Keratinocyte (primary cell): ENCODE data around the gene RNF6. TPM values are rescaled to one million over a fixed set of nuclear protein-coding genes. Genes with fewer than 3 reads are reported as not detected.

Experiments used
- DNase-seq: peaks from one replicate; pipeline ENCODE4 v3.0.0-alpha.2; 2011; ENCODE audit warnings: low read depth, missing footprints, low spot score
- FAIRE-seq: peaks from 2 replicates; lab custom pipeline; 2011; peaks lifted over from hg19 to GRCh38; lab: Jason Lieb, UNC
- H2AFZ ChIP-seq: 2 replicates; pipeline ENCODE4 v1.6.0; 2012; ENCODE audit warnings: low read length, control low read depth, inconsistent platforms; ENCODE audit not compliant: control insufficient read depth
- H3K27ac ChIP-seq: 2 replicates; pipeline ENCODE4 v1.5.1; 2011; ENCODE audit warnings: low read length; ENCODE audit not compliant: control insufficient read depth, insufficient read depth
- H3K27me3 ChIP-seq: 3 replicates; pipeline ENCODE4 v1.6.0; 2011; ENCODE audit warnings: low read length; ENCODE audit not compliant: control insufficient read depth, insufficient read depth; ENCODE audit errors: extremely low read depth
- H3K36me3 ChIP-seq, 2 experiments: 2 replicates in 1 of 2; 3 replicates in 1 of 2; pipeline ENCODE4 v1.5.1; 2011; ENCODE audit warnings: low read length in 2 of 2, mild to moderate bottlenecking in 1 of 2; ENCODE audit not compliant: control insufficient read depth in 2 of 2, insufficient read depth in 2 of 2; ENCODE audit errors: extremely low read depth in 1 of 2
- H3K4me1 ChIP-seq: 3 replicates; pipeline ENCODE4 v1.5.1; 2011; ENCODE audit warnings: low read length; ENCODE audit not compliant: control insufficient read depth, insufficient read depth; ENCODE audit errors: extremely low read depth
- H3K4me2 ChIP-seq: 3 replicates; pipeline ENCODE4 v1.6.0; 2011; ENCODE audit warnings: low read depth, low read length; ENCODE audit not compliant: control insufficient read depth, insufficient read depth; ENCODE audit errors: extremely low read depth
- H3K4me3 ChIP-seq, 3 experiments: fragments of 200-600 bp in 1 of 3; sonication (generic) in 1 of 3; 2 replicates in 2 of 3; 3 replicates in 1 of 3; pipeline ENCODE4 v1.5.1; 2011 to 2016; ENCODE audit warnings: low read length in 3 of 3, mild to moderate bottlenecking in 3 of 3, control low read depth in 2 of 3, inconsistent platforms in 1 of 3, low read depth in 1 of 3, mixed read lengths in 1 of 3, mixed run types in 1 of 3, moderate library complexity in 1 of 3; ENCODE audit not compliant: control insufficient read depth in 2 of 3, insufficient read depth in 2 of 3; ENCODE audit errors: extremely low read depth in 1 of 3
- H3K79me2 ChIP-seq: 2 replicates; pipeline ENCODE4 v1.6.0; 2012; ENCODE audit warnings: low read length; ENCODE audit not compliant: control insufficient read depth, insufficient read depth
- H3K9ac ChIP-seq: 3 replicates; pipeline ENCODE4 v1.6.0; 2011; ENCODE audit warnings: low read length; ENCODE audit not compliant: control insufficient read depth, insufficient read depth; ENCODE audit errors: extremely low read depth
- H3K9me1 ChIP-seq: 3 replicates; pipeline ENCODE4 v1.6.0; 2011; ENCODE audit warnings: low read length; ENCODE audit not compliant: control insufficient read depth, insufficient read depth; ENCODE audit errors: extremely low read depth
- H3K9me3 ChIP-seq: 2 replicates; pipeline ENCODE4 v1.5.1; 2012; ENCODE audit warnings: low read depth, low read length; ENCODE audit not compliant: control insufficient read depth
- H4K20me1 ChIP-seq: 3 replicates; pipeline ENCODE4 v1.6.0; 2011; ENCODE audit warnings: low read length; ENCODE audit not compliant: control insufficient read depth, insufficient read depth; ENCODE audit errors: extremely low read depth
- EZH2 ChIP-seq: IDR thresholded peaks from one replicate; pipeline ENCODE4 v1.6.1; 2012; ENCODE audit warnings: inconsistent platforms, mild to moderate bottlenecking, low read length, moderate library complexity
- dilution Hi-C: fragments of 300-500 bp; cut with MboI; formaldehyde crosslinking; loops from one replicate; pipeline ENCODE4 v1.7.0; 2020; ENCODE audit warnings: low sequenced_read_pairs; ENCODE audit not compliant: extremely low pct_ligation_motif_present
- polyA plus RNA-seq, 5 experiments: library from polyadenylated mRNA; depleted of rRNA in 3 of 5; stranded (reverse) in 3 of 5; stranded (forward) in 1 of 5; unstranded in 1 of 5; fragments of >200 nt; gene quantifications; 1 replicate in 1 of 5; 2 replicates in 3 of 5; 3 replicates in 1 of 5; pipeline versions ENCODE4 v1.2.1 to v1.2.3, GENCODE V29; 2011 to 2012; ENCODE audit warnings: missing spikeins in 2 of 5, low read depth in 1 of 5, low replicate concordance in 1 of 5
- TF ChIP-seq, protein P1 (sequence below), 3 experiments: IDR thresholded peaks in 1 of 3; conservative IDR thresholded peaks in 1 of 3; optimal IDR thresholded peaks in 1 of 3; 2 replicates in 2 of 3; 3 replicates in 1 of 3; pipeline versions ENCODE3 to v1.5.1; 2011; ENCODE audit warnings: low read length in 3 of 3, mild to moderate bottlenecking in 3 of 3, moderate library complexity in 2 of 3, control low read depth in 1 of 3, inconsistent platforms in 1 of 3; ENCODE audit not compliant: insufficient read depth in 2 of 3; ENCODE audit errors: extremely low read depth in 1 of 3

Gene RNF6
- polyA plus RNA-seq, 1 donor (not counting 4 experiments of a cell fraction or from before 2014, with no cell fraction given) = 48.7 TPM

- no peaks in the 10 kb centered on the region for H3K27me3 ChIP-seq
- dilution Hi-C loops = no loop called here
- no peak overlapping the region for H2AFZ ChIP-seq
- FAIRE-seq (no peak), DNase-seq (no peak)
- no peak overlapping the region for H3K9ac ChIP-seq
- no peak overlapping the region for H3K4me3 ChIP-seq
- H4K20me1 ChIP-seq = no peaks in the 10 kb centered on the region
- no peaks in the 10 kb centered on the region for H3K9me1 ChIP-seq
- TF ChIP-seq, protein P1, sequence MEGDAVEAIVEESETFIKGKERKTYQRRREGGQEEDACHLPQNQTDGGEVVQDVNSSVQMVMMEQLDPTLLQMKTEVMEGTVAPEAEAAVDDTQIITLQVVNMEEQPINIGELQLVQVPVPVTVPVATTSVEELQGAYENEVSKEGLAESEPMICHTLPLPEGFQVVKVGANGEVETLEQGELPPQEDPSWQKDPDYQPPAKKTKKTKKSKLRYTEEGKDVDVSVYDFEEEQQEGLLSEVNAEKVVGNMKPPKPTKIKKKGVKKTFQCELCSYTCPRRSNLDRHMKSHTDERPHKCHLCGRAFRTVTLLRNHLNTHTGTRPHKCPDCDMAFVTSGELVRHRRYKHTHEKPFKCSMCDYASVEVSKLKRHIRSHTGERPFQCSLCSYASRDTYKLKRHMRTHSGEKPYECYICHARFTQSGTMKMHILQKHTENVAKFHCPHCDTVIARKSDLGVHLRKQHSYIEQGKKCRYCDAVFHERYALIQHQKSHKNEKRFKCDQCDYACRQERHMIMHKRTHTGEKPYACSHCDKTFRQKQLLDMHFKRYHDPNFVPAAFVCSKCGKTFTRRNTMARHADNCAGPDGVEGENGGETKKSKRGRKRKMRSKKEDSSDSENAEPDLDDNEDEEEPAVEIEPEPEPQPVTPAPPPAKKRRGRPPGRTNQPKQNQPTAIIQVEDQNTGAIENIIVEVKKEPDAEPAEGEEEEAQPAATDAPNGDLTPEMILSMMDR (optimal IDR thresholded peaks at IDR 0.05 in 1 of 3, IDR thresholded peaks at IDR 0.05 in 1 of 3, conservative IDR thresholded peaks at IDR 0.05 in 1 of 3; ENCODE audit: extremely low read depth in 1 of 3, insufficient read depth in 2 of 3, low read length in 3 of 3) = no peak
- no peak for TF ChIP-seq EZH2
- H3K36me3 ChIP-seq = no peaks in the 10 kb centered on the region
- no peak overlapping the region for H3K27ac ChIP-seq
- no peak overlapping the region for H3K4me2 ChIP-seq
- H3K9me3 ChIP-seq = no peaks in the 10 kb centered on the region
- no peaks in the 10 kb centered on the region for H3K79me2 ChIP-seq
- H3K4me1 ChIP-seq = peaks cover 9% of the 10 kb centered on the region
These were observed 38.7 kb downstream of the RNF6 start for GRCh38 chr13:26183416-26183815.

DNA sequence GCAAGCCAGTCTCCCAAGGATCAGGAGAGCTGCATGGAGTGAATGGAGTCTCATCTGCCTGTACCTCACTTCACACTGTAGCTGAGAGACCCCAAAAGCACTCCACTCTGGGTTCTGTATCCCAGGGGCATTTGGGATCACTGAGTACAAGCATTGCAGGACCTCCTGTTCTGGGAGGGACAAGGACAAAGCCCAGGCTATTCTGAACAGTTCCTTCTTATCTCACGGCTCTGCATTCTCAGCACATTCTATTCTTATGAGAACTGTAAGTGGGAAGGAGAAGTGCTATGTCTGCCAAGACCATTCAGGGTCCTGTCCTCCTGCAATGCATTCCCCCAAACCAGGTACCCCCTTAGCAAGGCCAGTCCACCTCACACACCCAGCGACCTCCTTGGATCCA is 42.8 kb downstream of the RNF6 start:
- no peaks in the 10 kb centered on the region for H3K9me3 ChIP-seq
- DNase-seq = no peak

More for the DNA sequence above, 42.8 kb downstream of the RNF6 start:
- no peaks in the 10 kb centered on the region for H3K27me3 ChIP-seq
- no peak overlapping the region for H3K4me2 ChIP-seq
- no peaks in the 10 kb centered on the region for H3K4me1 ChIP-seq
- no peaks in the 10 kb centered on the region for H4K20me1 ChIP-seq
- FAIRE-seq = no peak
- H3K36me3 ChIP-seq = no peaks in the 10 kb centered on the region
- no peak overlapping the region for H2AFZ ChIP-seq
- H3K9me1 ChIP-seq = no peaks in the 10 kb centered on the region
- dilution Hi-C loops = no loop called here
- TF ChIP-seq, protein P1 (optimal IDR thresholded peaks at IDR 0.05 in 1 of 3, IDR thresholded peaks at IDR 0.05 in 1 of 3, conservative IDR thresholded peaks at IDR 0.05 in 1 of 3; ENCODE audit: extremely low read depth in 1 of 3, insufficient read depth in 2 of 3, low read length in 3 of 3) = no peak
- TF ChIP-seq EZH2 = no peak
- H3K4me3 ChIP-seq = no peak overlapping the region
- no peaks in the 10 kb centered on the region for H3K79me2 ChIP-seq
- H3K27ac ChIP-seq = no peak overlapping the region
- no peak overlapping the region for H3K9ac ChIP-seq
